ENCODE measurements around the gene KDM4C.

DNA sequence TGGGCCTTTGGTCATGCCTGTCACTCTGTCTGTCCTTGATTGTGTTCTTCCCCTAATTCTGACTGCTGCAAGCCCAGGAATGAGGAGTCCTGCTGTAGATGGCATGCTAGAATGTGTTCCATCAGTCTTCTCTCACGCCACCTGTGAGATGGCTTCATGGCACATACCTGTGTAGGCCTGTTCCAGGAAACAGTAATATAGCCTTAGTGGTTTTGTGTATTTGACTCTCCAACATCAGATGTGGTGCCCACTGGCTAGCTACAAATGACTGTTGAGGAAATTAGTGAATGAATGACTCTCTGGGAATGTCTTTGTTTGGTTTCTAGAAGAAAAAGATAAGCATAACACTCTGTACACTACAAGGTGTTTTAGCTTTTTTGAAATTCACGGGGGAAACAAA lies 367.5 kb downstream of the KDM4C start:
- TF ChIP-seq, protein P1, sequence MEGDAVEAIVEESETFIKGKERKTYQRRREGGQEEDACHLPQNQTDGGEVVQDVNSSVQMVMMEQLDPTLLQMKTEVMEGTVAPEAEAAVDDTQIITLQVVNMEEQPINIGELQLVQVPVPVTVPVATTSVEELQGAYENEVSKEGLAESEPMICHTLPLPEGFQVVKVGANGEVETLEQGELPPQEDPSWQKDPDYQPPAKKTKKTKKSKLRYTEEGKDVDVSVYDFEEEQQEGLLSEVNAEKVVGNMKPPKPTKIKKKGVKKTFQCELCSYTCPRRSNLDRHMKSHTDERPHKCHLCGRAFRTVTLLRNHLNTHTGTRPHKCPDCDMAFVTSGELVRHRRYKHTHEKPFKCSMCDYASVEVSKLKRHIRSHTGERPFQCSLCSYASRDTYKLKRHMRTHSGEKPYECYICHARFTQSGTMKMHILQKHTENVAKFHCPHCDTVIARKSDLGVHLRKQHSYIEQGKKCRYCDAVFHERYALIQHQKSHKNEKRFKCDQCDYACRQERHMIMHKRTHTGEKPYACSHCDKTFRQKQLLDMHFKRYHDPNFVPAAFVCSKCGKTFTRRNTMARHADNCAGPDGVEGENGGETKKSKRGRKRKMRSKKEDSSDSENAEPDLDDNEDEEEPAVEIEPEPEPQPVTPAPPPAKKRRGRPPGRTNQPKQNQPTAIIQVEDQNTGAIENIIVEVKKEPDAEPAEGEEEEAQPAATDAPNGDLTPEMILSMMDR (IDR thresholded peaks at IDR 0.05) = no peak
- no peak for TF ChIP-seq POLR2A (IDR thresholded peaks at IDR 0.05; ENCODE audit: low read depth)
